Ectodermal cell (in vitro differentiated cells): ENCODE data around the gene CCL22.
"Not testable (repeated sequence)": the region's sequence is repeated elsewhere in the genome, so short reads cannot be mapped to it uniquely, and the experiment has no call there.

Source experiments
- H3K27ac ChIP-seq: 2 replicates; pipeline ENCODE4 v1.7.0; 2013; ENCODE audit warnings: mild to moderate bottlenecking, low read depth, low read length; ENCODE audit not compliant: insufficient read depth, poor library complexity, severe bottlenecking
- H3K27me3 ChIP-seq: 2 replicates; pipeline ENCODE4 v1.7.0; 2013; ENCODE audit warnings: mild to moderate bottlenecking, low read length; ENCODE audit not compliant: insufficient read depth, control insufficient read depth, poor library complexity, severe bottlenecking
- H3K36me3 ChIP-seq: one replicate; pipeline ENCODE4 v1.7.0; 2013; ENCODE audit warnings: low read length; ENCODE audit not compliant: control insufficient read depth, insufficient read depth
- H3K4me1 ChIP-seq: one replicate; pipeline ENCODE4 v1.7.0; 2013; ENCODE audit warnings: low read length; ENCODE audit not compliant: control insufficient read depth, insufficient read depth
- H3K4me3 ChIP-seq: 2 replicates; pipeline ENCODE4 v1.7.0; 2013; ENCODE audit warnings: low read depth, low read length, control low read depth; ENCODE audit not compliant: insufficient read depth
- H3K9me3 ChIP-seq: 2 replicates; pipeline ENCODE4 v1.7.0; 2013; ENCODE audit warnings: mild to moderate bottlenecking, low read length, moderate library complexity; ENCODE audit not compliant: control insufficient read depth
- WGBS, 2 experiments: methylation state at CpG; one replicate each; pipeline ENCODE4 v1.1.7; 2013; ENCODE audit warnings: missing lambda C conversion rate in 2 of 2; 5-methylcytosine and 5-hydroxymethylcytosine counted together

CCL22 gene

GRCh38 chr16:57374925-57375465 is 16.4 kb downstream of the CCL22 start:
- peaks cover 39% of the 10 kb centered on the region for H3K4me1 ChIP-seq
- WGBS, 2 experiments = 94 to 95% methylated on average over 8 of the region's 8 CpGs
- H3K9me3 ChIP-seq, H3K36me3 ChIP-seq, H3K4me3 ChIP-seq, H3K27ac ChIP-seq, H3K27me3 ChIP-seq: not testable (repeated sequence)

- H3K9me3 ChIP-seq = no peaks in the 10 kb centered on the region
- H3K36me3 ChIP-seq = no peaks in the 10 kb centered on the region
- 93 to 94% methylated on average over 3 of the region's 3 CpGs for WGBS, 2 experiments
- H3K27ac ChIP-seq = no peak overlapping the region
- no peak overlapping the region for H3K4me3 ChIP-seq
- H3K27me3 ChIP-seq = no peaks in the 10 kb centered on the region
- H3K4me1 ChIP-seq = peaks cover 37% of the 10 kb centered on the region
Observed at GRCh38 chr16:57376313-57376818, 17.8 kb downstream of the CCL22 start.

GRCh38 chr16:57377080-57377841 is 18.7 kb downstream of the CCL22 start:
- Histone ChIP-seq H3K27ac (no peak overlapping the region), H3K4me1 (peaks cover 29% of the 10 kb centered on the region), H3K9me3 (no peaks in the 10 kb centered on the region), H3K4me3 (no peak overlapping the region), H3K36me3 (no peaks in the 10 kb centered on the region), H3K27me3 (no peaks in the 10 kb centered on the region)
- WGBS, 2 experiments = 78 to 80% methylated on average over 5 of the region's 5 CpGs

- WGBS, 2 experiments = 94 to 95% methylated on average over 10 of the region's 10 CpGs
- Histone ChIP-seq H3K36me3 (no peaks in the 10 kb centered on the region), H3K9me3 (no peaks in the 10 kb centered on the region), H3K27ac (no peak overlapping the region), H3K4me3 (no peak overlapping the region), H3K4me1 (peaks cover 7% of the 10 kb centered on the region), H3K27me3 (no peaks in the 10 kb centered on the region)
Observed at GRCh38 chr16:57379579-57379978, 21.0 kb downstream of the CCL22 start.

GRCh38 chr16:57380671-57381462 is 22.3 kb downstream of the CCL22 start:
- 90 to 91% methylated on average over 8 of the region's 8 CpGs for WGBS, 2 experiments
- Histone ChIP-seq H3K36me3 (no peaks in the 10 kb centered on the region), H3K4me1 (peaks cover 7% of the 10 kb centered on the region), H3K27me3 (no peaks in the 10 kb centered on the region), H3K9me3 (no peaks in the 10 kb centered on the region), H3K4me3 (no peak overlapping the region), H3K27ac (no peak overlapping the region)

- Histone ChIP-seq H3K4me1 (peaks cover 11% of the 10 kb centered on the region), H3K9me3 (no peaks in the 10 kb centered on the region), H3K27me3 (no peaks in the 10 kb centered on the region), H3K4me3 (no peak overlapping the region), H3K27ac (no peak overlapping the region), H3K36me3 (no peaks in the 10 kb centered on the region)
- 93 to 95% methylated on average over 35 of the region's 35 CpGs for WGBS, 2 experiments
Observed at GRCh38 chr16:57381791-57382534, 23.4 kb downstream of the CCL22 start.

- Histone ChIP-seq H3K4me1 (peaks cover 5% of the 10 kb centered on the region), H3K4me3 (no peak overlapping the region), H3K27ac (no peak overlapping the region), H3K9me3 (no peaks in the 10 kb centered on the region), H3K36me3 (no peaks in the 10 kb centered on the region), H3K27me3 (no peaks in the 10 kb centered on the region)
- 94% methylated on average over 16 of the region's 16 CpGs for WGBS, 2 experiments
Observed at GRCh38 chr16:57382535-57383275, 24.1 kb downstream of the CCL22 start.

- H3K9me3 ChIP-seq = no peaks in the 10 kb centered on the region
- no peak overlapping the region for H3K4me3 ChIP-seq
- WGBS, 2 experiments = 83 to 88% methylated on average over 8 of the region's 8 CpGs
- no peak overlapping the region for H3K27ac ChIP-seq
- peaks cover 5% of the 10 kb centered on the region for H3K4me1 ChIP-seq
- H3K36me3 ChIP-seq = no peaks in the 10 kb centered on the region
- no peaks in the 10 kb centered on the region for H3K27me3 ChIP-seq
Observed at GRCh38 chr16:57383276-57384247, 25.0 kb downstream of the CCL22 start.
